Peyer's patch (tissue), 4 donors: ENCODE measurements around the gene AKT3.
"Not testable (repeated sequence)": the region's sequence is repeated elsewhere in the genome, so short reads cannot be mapped to it uniquely, and the experiment has no call there.

Experiments
- CTCF ChIP-seq, 6 experiments: fragments of 450-650 bp in 4 of 6; fragments of 200-600 bp in 2 of 6; sonication (generic) in 1 of 6; IDR thresholded peaks; one replicate each; pipeline ENCODE4 v1.5.1; 2017 to 2019; ENCODE audit warnings: antibody characterized with exemption in 6 of 6, mild to moderate bottlenecking in 3 of 6, moderate library complexity in 1 of 6
- POLR2A ChIP-seq, 2 donors: fragments of 450-650 bp; IDR thresholded peaks; one replicate each; pipeline ENCODE4 v1.5.1; 2017; ENCODE audit warnings: antibody characterized with exemption in 2 of 2, mild to moderate bottlenecking in 2 of 2, moderate library complexity in 2 of 2

DNA sequence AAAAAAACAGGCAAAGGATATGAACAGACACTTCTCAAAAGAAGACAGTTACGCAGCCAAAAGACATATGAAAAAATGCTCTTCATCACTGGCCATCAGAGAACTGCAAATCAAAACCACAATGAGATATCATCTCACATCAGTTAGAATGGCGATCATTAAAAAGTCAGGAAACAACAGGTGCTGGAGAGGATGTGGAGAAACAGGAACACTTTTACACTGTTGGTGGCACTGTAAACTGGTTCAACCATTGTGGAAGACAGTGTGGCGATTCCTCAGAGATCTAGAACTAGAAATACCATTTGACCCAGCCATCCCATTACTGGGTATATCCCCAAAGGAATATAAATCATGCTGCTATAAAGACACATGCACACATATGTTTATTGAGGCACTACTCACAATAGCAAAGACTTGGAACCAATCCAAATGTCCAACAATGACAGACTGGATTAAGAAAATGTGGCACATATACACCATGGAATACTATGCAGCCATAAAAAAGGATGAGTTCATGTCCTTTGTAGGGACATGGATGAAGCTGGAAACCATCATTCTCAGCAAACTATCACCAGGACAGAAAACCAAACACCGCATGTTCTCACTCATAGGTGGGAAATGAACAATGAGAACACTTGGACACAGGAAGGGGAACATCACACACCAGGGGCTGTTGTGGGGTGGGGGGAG lies 77.5 kb downstream of the AKT3 start:
- TF ChIP-seq POLR2A, CTCF (IDR thresholded peaks at IDR 0.05): not testable (repeated sequence)
